ENCODE measurements around the gene DNAJC21. TPM values are rescaled to one million over a fixed set of nuclear protein-coding genes. Genes with fewer than 3 reads are reported as not detected.
"Not testable (repeated sequence)": the region's sequence is repeated elsewhere in the genome, so short reads cannot be mapped to it uniquely, and the experiment has no call there.

Gene DNAJC21
- total RNA-seq, 1 donor from 2014 or later = 55.5 TPM

- no peaks in the 10 kb centered on the region for H3K4me1 ChIP-seq
- DNase-seq = no peak
- H3K27ac ChIP-seq (replicated peaks) = no peak overlapping the region
- no peak overlapping the region for H3K4me3 ChIP-seq
- intact Hi-C loops (cut with micrococcal nuclease) = no loop called here
- TF ChIP-seq CTCF (IDR thresholded peaks at IDR 0.05; ENCODE audit: borderline replicate concordance) = no peak
- no peaks in the 10 kb centered on the region for H3K27me3 ChIP-seq (ENCODE audit: low read depth)
- H3K9me3 ChIP-seq (replicated peaks) = no peaks in the 10 kb centered on the region
- H3K36me3 ChIP-seq = peaks cover 22% of the 10 kb centered on the region
Measured at GRCh38 chr5:34959323-34959722, 30.0 kb downstream of the DNAJC21 start.

GRCh38 chr5:34967540-34967939, 38.2 kb downstream of the DNAJC21 start:
- Histone ChIP-seq H3K9me3 (replicated peaks) (peaks cover 6% of the 10 kb centered on the region), H3K27ac (replicated peaks) (no peak overlapping the region), H3K4me1 (no peaks in the 10 kb centered on the region), H3K36me3 (no peaks in the 10 kb centered on the region), H3K4me3 (no peak overlapping the region), H3K27me3 (ENCODE audit: low read depth) (no peaks in the 10 kb centered on the region)
- intact Hi-C loops (cut with micrococcal nuclease) = no loop called here
- TF ChIP-seq CTCF (IDR thresholded peaks at IDR 0.05; ENCODE audit: borderline replicate concordance) = no peak
- no peak for DNase-seq

- Histone ChIP-seq H3K27me3 (ENCODE audit: low read depth) (no peaks in the 10 kb centered on the region), H3K4me3 (no peak overlapping the region), H3K36me3 (no peaks in the 10 kb centered on the region), H3K27ac (replicated peaks) (no peak overlapping the region), H3K9me3 (replicated peaks) (peaks cover 6% of the 10 kb centered on the region), H3K4me1 (no peaks in the 10 kb centered on the region)
- no peak for DNase-seq
- intact Hi-C loops (cut with micrococcal nuclease) = no loop called here
- TF ChIP-seq CTCF (IDR thresholded peaks at IDR 0.05; ENCODE audit: borderline replicate concordance) = no peak
Measured at GRCh38 chr5:34968258-34968657, 38.9 kb downstream of the DNAJC21 start.

GRCh38 chr5:34970552-34970951, 41.2 kb downstream of the DNAJC21 start:
- Histone ChIP-seq H3K36me3 (no peaks in the 10 kb centered on the region), H3K4me3 (no peak overlapping the region), H3K9me3 (replicated peaks) (peaks cover 6% of the 10 kb centered on the region), H3K27ac (replicated peaks) (no peak overlapping the region), H3K4me1 (no peaks in the 10 kb centered on the region), H3K27me3 (ENCODE audit: low read depth) (no peaks in the 10 kb centered on the region)
- no peak for TF ChIP-seq CTCF (IDR thresholded peaks at IDR 0.05; ENCODE audit: borderline replicate concordance)
- intact Hi-C loops (cut with micrococcal nuclease) = no loop called here
- no peak for DNase-seq

- H3K36me3 ChIP-seq; intact Hi-C loops (cut with micrococcal nuclease); H3K27ac ChIP-seq (replicated peaks); H3K4me3 ChIP-seq; DNase-seq; H3K4me1 ChIP-seq; H3K9me3 ChIP-seq (replicated peaks); H3K27me3 ChIP-seq (ENCODE audit: low read depth): not testable (repeated sequence)
Measured at GRCh38 chr5:34971655-34972054, 42.3 kb downstream of the DNAJC21 start.

- H3K9me3 ChIP-seq (replicated peaks) = no peaks in the 10 kb centered on the region
- no peak overlapping the region for H3K27ac ChIP-seq (replicated peaks)
- H3K4me1 ChIP-seq = no peaks in the 10 kb centered on the region
- no peak overlapping the region for H3K4me3 ChIP-seq
- no peaks in the 10 kb centered on the region for H3K36me3 ChIP-seq
- TF ChIP-seq CTCF (IDR thresholded peaks at IDR 0.05; ENCODE audit: borderline replicate concordance) = no peak
- H3K27me3 ChIP-seq (ENCODE audit: low read depth) = peaks cover 5% of the 10 kb centered on the region
- intact Hi-C loops (cut with micrococcal nuclease) = no loop called here
- DNase-seq = no peak
Measured at GRCh38 chr5:34976347-34976746, 47.0 kb downstream of the DNAJC21 start.

All from left ventricle myocardium inferior (tissue), 1 donor.